Measurements from ENCODE around the gene SLC16A1. TPM values are rescaled to one million over a fixed set of nuclear protein-coding genes. Genes with fewer than 3 reads are reported as not detected.

Gene SLC16A1
- total RNA-seq, 1 experiment from 2014 or later: 328 TPM

- H3K27me3 Mint-ChIP-seq (ENCODE audit: low read depth): no peaks in the 10 kb centered on the region
- ChIA-PET CTCF (interaction anchor here (0.9 to 7.5 kb wide), 7 partner anchors 11 to 195 kb away, joined by 3 to 72 read pairs (median 20); partner anchors contain the start of genes LRIG2 and PPM1J), POLR2A (no interaction called here)
- peaks cover 5% of the 10 kb centered on the region; the same call in 1 of the 2 replicates for H3K36me3 Mint-ChIP-seq
- H3K4me1 Mint-ChIP-seq: peaks cover 62% of the 10 kb centered on the region
- H3K27ac Mint-ChIP-seq: peak overlapping the region; percentile 72
- H3K9me3 Mint-ChIP-seq: peaks cover 6% of the 10 kb centered on the region
- DNase-seq (ENCODE audit: low spot score) (no peak), ATAC-seq (no peak)
- H3K4me3 Mint-ChIP-seq: no peak overlapping the region
- TF ChIP-seq SP1 (CRISPR knock-in tag; conservative IDR thresholded peaks at IDR 0.05): no peak
- TF ChIP-seq USF2 (CRISPR knock-in tag; IDR thresholded peaks at IDR 0.05): no peak
- TF ChIP-seq ZBTB21 (CRISPR knock-in tag; IDR thresholded peaks at IDR 0.05; ENCODE audit: borderline replicate concordance): no peak
- no peak for TF ChIP-seq FOXP1 (CRISPR knock-in tag; IDR thresholded peaks at IDR 0.05; ENCODE audit: borderline replicate concordance)
- TF ChIP-seq E2F5 (CRISPR knock-in tag; IDR thresholded peaks at IDR 0.05): no peak
These were observed 77.7 kb downstream of the SLC16A1 start for GRCh38 chr1:112878321-112878720.

GRCh38 chr1:112877750-112878149 is 78.2 kb downstream of the SLC16A1 start:
- Mint-ChIP-seq H3K4me1 (peaks cover 63% of the 10 kb centered on the region), H3K4me3 (no peak overlapping the region), H3K9me3 (peaks cover 6% of the 10 kb centered on the region), H3K27ac (no peak overlapping the region), H3K27me3 (ENCODE audit: low read depth) (no peaks in the 10 kb centered on the region), H3K36me3 (peaks cover 5% of the 10 kb centered on the region; the same call in 1 of the 2 replicates)
- DNase-seq (ENCODE audit: low spot score) (no peak), ATAC-seq (no peak)
- ChIA-PET CTCF (interaction anchor here (0.9 to 7.5 kb wide), 7 partner anchors 10 to 195 kb away, joined by 3 to 72 read pairs (median 20); partner anchors contain the start of genes LRIG2 and PPM1J), POLR2A (no interaction called here)
- TF ChIP-seq MYBL2 (CRISPR knock-in tag; IDR thresholded peaks at IDR 0.05): no peak
- no peak for TF ChIP-seq TCF7 (CRISPR knock-in tag; IDR thresholded peaks at IDR 0.05; ENCODE audit: low read depth)
- no peak for TF ChIP-seq MLX (CRISPR knock-in tag; IDR thresholded peaks at IDR 0.05)
- no peak for TF ChIP-seq TP53 (CRISPR knock-in tag; IDR thresholded peaks at IDR 0.05)
- no peak for TF ChIP-seq E2F1 (CRISPR knock-in tag; IDR thresholded peaks at IDR 0.05)
- no peak for TF ChIP-seq E2F4 (CRISPR knock-in tag; IDR thresholded peaks at IDR 0.05; ENCODE audit: borderline replicate concordance, low read depth)
- TF ChIP-seq TEAD4 (CRISPR knock-in tag; IDR thresholded peaks at IDR 0.05): no peak
- no peak for TF ChIP-seq PREB (CRISPR knock-in tag; IDR thresholded peaks at IDR 0.05; ENCODE audit: borderline replicate concordance)
- no peak for TF ChIP-seq RELA (CRISPR knock-in tag; IDR thresholded peaks at IDR 0.05; ENCODE audit: borderline replicate concordance)
- TF ChIP-seq ATF2 (CRISPR knock-in tag; IDR thresholded peaks at IDR 0.05; ENCODE audit: borderline replicate concordance, low read depth): no peak
- TF ChIP-seq NR1H2 (CRISPR knock-in tag; IDR thresholded peaks at IDR 0.05): no peak
- TF ChIP-seq GTF2I (CRISPR knock-in tag; conservative IDR thresholded peaks at IDR 0.05): no peak
- no peak for TF ChIP-seq USF1 (CRISPR knock-in tag; IDR thresholded peaks at IDR 0.05)
- TF ChIP-seq NFE2L1 (CRISPR knock-in tag; IDR thresholded peaks at IDR 0.05): no peak
- no peak for TF ChIP-seq ZNF416 (CRISPR knock-in tag; IDR thresholded peaks at IDR 0.05)
